GM21423 (cell line): Measurements from ENCODE around the gene FUT7.
A peak's percentile ranks its signal among the peaks of the same experiment; 100 is the strongest.
"Not testable (repeated sequence)": the region's sequence is repeated elsewhere in the genome, so short reads cannot be mapped to it uniquely, and the experiment has no call there.

Source experiments
- ATAC-seq: cut with Tn5 transposase; IDR thresholded peaks from one replicate; pipeline ENCODE4 v1.9.1; 2021; ENCODE audit warnings: mild to moderate bottlenecking, moderate library complexity; ENCODE audit not compliant: unreplicated experiment

Gene FUT7

DNA sequence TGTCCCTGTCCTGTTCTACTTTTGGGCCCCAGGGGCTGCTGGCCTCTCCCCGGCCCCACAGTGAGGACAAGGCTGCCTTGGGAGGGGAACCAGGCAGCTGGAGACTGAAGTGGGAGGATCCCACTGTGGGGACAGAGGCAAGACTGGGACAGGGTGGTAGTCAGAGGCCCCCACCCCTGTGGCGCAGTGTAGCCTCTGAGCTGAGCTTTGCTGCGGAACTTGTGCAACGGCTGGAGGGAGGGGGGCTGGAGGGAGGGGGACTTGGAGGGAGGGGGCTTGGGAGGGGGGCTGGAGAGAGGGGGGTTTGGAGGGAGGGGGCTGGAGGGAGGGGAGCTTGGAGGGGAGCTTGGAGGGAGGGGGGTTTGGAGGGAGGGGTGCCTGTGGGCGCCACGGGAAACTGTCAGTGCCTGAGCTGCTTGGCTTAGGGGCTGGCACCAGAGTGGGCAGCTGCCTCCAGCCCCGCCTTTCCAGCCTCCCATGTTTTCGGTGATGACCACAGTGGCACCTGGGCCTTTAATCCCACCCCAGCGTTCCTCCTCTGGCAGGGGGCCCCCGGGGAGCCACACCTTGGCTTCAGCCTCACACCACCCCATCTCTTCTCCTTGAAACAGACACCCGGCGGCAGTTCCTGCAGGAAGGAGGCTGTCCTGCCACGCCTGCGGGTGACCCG, 2.3 kb upstream of the FUT7 start:
- peak; percentile 4 for ATAC-seq

DNA sequence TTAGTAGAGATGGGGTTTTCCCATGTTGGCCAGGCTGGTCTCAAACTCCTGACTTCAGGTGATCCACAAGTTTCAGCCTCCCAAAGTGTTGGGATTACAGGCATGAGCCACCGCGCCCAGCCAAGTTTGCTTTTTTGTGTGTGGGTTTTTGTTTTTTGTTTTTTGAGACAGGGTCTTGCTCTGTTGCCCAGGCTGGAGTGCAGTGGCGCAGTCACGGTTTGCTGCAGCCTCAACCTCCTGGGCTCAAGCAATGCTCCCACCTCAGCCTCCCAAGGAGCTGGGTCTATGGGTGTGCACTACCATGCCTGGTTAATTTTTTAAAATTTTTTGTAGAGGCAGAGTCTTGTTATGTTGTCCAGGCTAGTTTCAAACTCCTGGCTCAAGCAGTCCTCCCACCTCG, 1.6 kb upstream of the FUT7 start:
- ATAC-seq = not testable (repeated sequence)

DNA sequence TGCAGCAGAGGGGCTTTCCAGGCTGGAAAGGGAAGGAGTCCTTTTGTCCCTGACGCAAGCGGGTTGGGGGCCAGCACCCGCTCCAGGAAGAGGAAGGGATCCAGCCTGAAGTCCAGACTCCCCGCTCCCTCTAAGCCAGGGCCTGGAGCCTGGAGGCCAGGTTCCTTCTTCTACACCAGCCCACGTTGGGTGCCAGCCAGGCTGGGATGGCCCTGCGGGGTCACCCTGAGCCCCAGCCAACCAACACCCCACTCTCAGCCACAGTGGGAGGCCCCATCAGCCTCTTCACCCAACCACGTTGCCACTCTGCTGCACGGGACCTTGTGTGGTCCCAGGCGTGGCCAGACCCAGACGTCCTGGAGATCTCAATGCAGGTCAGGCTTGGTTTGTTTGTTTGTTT, 970 bp upstream of the FUT7 start:
- ATAC-seq = no peak

DNA sequence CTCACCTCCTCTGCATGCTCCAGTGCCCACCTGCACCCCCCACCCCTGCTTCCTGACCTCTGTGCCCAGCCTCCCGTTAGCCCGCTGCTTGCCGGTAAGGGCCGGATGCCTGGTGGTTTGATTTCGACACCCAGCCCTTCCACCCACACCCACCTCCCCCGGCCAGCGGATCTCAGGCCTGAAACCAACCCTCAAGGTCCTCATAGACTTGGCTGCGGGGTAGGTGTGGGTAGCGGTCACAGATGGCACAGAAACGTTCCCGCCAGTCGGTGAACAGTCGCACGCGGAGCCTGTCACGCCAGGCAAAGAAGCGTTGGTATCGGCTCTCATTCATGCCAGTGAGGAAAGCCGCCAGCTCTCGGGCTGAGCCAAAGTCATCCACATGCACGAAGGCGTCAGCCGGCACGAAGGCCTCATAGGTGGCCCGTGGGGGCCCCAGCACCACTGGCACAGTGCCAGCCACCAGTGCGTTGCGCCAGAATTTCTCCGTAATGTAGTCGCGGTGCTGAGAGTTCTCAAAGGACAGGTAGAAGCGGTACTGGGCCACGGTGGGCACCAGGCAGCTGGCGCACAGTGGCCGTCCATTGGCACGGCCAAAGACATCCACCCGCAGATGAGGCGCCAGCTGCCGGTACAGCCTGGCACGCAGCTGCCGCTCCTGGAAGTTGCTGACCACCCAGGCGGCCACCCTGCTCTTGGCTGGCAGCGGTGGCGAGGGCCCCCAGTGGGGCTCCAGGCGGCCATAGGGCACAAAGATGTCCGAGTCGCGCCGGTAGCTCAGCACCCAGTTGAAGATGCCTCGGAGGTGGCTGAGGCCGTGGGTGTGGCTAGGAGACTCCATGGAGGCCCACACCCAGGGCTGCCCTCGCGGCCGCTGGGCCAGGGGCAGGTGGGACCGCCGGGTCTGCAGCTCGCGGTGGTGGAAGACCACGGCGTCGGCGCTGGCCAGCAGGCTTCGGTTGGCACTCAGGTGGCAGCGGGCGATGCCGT, 1.1 kb downstream of the FUT7 start:
- ATAC-seq = no peak

DNA sequence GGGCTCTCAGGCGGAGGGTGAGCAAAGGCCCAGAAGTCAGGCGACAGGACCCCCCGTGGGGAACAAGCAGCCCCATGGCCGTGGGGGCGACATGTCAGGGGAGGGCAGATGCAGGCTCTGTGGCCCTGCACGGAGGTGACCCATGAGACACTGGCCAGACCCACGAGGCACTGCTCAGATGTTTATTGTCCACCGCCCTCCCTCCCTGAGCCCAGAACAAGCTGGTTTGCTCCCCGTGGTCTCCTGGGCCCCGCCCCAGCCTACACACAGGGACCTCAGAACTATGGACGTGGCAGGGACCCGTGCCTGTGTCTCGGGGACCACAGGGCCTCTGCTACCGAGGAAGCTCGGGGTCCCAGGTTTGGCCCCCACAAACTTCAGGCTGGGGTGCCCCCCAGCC, 1.9 kb downstream of the FUT7 start:
- ATAC-seq = no peak

DNA sequence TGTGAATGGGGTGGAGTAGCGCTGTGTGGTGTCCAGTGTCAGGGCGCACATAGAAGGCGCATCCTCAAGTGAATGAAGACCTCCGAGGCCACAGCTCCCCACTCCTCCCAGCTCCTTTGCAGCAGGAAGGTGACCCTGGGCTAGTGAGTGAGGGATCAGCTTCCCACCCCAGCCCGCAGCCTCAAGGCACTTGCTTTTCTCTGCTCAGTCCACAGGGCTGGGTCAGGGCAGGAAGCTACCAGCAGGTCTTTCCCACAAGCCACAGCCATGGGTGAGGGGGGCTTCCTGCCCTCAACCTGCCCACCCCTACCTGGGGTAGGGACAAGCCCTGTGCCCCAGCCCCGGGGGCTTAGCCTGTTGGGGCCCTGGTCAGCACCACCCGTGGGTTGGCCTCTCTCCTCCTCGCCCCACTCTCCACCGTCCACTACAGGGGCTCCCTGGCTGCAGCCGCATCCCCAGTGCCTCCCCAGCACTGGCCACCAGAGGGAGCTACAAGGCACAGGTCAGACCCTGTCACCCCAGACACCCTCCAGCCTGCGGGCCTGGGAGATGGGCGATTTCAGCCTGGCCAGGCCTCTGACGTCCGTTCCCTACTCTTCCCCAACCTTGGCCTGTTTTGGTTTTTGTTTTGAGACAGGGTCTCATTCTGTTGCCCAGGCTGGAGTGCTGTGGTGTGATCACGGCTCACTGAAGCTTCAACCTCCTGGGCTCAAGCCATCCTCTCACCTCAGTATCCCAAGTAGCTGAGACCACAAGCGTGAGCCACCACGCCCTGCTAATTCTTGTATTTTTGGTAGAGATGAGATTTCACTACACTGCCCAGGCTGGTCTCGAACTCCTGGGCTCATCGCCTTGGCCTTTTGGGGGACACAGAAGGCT, 2.6 kb downstream of the FUT7 start:
- ATAC-seq = no peak

DNA sequence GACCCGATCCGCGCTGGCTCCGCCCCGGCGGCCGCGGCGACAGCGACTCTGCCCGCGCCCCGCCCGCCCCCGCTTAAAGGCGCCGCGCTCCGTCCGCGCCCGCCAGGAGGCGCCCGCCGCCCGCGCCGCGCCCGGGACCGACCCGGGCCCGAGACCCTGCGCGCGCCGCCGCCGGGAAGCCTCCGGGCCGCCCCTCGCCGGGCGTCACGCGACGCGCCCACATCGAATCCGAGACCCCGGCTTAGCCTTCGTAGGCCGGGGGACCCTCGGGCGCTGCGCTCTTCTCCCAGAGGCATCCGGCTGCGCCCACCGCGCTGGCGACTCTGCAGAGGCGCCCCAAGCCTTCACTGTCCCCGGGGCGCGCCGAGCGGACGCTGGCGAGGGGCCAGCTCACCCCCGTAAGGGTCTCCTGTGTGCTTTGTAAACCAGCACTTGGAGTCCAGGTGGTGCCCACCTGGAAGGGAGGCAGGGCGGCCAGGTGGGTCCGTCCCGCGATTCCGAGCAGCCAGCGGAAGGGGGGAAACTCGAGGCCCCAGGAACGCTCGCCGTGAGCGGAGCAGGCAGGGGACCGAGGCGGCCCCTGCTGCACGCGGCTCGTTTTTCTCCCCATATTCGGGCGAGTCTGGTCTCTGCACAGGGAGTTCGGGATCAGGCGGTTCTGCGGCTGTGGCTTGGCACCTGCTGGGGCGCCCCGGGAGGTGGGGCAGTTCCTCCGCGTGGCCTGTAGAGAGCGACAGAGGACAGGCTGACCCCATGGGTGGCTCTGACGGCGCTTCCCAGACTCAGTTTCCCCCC, 3.4 kb downstream of the FUT7 start:
- ATAC-seq = no peak

DNA sequence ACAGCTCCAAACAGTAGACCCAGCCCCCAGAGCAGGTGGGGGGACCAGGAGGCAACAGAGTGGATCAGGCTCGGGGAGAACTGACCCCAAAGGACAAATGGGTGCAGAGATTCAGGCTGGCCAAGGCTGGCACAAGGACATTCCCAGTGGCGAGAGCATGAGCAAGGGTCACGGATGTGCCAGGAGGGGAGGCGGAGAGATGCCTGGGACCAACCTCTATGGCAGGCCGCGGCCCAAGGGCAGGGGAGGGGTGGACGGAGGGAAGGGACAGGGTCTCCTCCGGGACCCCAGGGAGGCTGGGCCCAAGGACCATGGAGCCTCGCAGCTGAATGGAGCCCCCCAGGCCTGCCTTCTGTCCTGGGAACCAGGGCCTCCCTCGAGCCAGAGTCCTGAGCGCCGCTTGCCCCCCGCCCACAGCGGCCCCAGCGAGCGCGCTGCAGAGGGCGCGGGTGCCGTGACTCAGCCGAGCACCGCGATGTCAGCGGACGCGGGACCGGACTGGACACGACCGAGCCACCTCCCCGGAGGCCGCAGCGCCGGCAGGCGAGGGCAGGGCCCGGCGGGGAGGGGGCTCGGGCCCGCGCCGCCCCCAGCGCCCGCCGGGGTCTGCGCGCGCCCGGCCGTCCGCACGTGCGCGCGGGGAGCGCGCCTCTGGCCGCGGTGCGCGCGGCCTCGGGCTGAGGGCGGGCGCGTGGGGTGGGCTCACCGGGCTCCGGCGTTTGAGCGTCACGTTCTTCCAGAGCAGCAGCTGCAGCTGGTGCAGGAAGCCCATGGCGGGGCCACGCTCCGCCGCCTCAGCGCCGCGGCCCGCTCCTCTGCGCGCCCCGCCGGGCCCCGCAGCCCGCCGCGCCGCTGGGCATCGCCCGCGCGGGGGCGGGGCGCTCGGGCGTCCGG, 4.3 kb downstream of the FUT7 start, which contains the start of gene ABCA2:
Gene ABCA2, minus strand, starts transcription at position 869 of the 894 bp plus-strand sequence. Its CDS starts 97 bp downstream, at position 772.
- ATAC-seq = no peak

DNA sequence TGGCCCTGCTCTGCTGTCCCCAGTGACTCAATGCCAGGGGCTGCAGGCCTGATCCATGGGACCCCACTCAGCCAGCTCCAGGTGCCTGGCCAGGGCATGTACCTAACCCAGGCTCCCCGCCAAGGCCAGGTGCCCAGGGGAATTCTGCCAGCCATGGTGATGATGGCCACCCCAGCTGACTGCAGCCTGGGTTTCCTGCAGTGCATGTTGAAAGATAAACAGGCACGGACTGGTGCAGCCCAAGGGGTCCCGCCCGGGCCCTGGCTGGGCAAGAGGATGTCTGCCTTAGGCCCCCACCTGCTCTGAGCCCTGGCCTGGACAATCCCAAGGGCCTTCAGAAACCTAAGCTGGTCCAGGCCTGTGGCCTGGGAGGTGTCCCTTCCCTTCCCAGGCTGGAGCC, 5.1 kb downstream of the FUT7 start:
- ATAC-seq = no peak

DNA sequence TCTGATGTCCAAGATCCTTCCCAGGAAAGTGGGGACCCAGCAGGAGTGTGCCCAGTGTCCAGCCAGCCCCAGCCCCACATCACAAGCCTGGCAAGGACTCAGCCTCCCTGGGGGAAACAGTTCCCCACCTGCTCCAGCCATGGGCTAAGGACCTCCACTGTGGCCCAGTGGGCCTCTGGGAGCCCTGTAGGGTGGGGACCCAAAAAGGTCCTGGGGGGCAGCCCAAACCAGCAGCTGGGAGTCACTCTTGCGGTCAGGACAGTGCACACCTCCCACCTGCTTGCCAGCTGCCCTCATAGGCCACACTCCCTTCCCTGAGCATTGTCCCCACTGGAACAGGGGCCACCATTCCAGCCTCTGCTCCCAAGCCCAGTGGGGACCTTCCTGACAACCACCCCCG, 5.5 kb downstream of the FUT7 start:
- ATAC-seq = no peak

DNA sequence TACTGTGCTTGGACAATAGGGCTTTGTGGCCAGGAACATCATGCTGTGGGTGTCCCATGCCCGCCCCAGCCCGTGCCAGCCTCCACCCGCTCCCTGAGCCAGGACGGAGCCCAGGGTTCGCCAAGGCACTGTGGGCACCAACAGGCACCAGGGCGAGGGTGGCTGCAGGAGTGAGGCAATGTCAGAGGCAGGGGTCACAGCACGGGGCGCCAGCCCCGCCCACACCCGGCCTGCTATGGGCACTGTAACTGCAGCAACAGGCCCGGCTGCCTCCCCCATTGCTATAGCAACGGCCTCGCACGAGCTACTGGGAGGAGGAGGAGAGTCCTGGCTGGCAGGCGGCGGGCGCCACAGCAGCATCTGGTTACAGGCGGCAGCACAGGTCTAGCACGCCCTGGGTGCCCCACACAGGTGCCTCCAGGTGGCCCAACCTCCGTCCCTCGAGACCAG, 6.3 kb downstream of the FUT7 start:
- no peak for ATAC-seq

DNA sequence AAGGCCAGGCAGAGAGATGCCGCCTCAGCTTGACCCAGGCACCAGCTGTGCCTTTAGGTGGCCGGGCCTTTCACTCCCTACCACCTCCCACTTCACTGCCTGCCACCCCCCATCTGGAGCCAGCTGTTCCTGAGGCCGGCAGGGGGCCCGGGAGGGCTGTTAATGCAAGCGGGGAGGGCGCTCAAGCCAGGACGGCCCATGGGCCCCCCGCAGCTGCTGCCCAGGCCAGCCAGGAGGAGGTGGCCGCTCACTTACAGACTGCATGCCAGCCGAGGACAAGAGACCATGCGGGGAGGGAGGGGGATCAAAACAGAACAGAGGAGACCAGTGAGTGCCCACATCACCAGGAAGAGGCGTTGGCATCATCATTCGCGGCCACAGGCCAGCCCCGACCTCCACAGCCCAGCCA, 8.3 kb downstream of the FUT7 start:
- ATAC-seq = no peak

DNA sequence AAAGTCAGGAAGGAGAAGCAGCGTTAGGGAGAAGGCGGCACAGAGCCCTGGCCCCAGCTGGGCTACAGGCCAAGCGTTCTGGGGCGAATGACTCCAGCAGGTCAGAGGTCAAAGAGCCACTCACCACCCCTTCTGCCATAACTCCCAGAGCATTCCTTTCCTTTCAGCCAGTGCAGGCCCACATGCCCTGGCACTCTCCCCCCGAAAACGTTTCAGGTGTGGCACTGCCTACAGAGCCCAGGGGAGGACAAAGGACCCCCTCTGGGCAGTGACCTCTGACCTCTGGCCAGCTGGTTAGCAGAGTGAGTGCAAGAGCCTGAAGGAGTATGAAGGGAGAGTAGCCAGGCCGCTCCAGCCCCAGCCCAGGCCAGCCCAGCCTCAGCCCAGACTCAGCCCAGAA, 8.7 kb downstream of the FUT7 start:
- no peak for ATAC-seq

DNA sequence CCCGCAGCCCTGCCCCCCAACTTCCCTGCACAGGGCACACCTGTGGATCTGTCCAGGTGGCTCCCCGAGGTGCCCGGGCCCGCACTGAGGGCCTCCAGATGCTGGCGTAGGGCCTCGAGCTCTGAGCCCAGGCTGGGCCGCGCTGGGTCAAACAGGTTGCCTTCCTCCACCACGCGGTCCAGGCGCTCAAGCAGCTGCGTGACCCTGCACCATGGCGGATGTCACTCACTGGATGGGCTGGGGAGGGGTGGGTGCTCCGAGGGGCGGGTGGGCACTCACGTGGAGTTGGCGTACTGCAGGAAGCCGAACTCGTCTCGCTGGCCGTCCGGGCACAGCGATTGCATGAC, 9.3 kb downstream of the FUT7 start:
- no peak for ATAC-seq

DNA sequence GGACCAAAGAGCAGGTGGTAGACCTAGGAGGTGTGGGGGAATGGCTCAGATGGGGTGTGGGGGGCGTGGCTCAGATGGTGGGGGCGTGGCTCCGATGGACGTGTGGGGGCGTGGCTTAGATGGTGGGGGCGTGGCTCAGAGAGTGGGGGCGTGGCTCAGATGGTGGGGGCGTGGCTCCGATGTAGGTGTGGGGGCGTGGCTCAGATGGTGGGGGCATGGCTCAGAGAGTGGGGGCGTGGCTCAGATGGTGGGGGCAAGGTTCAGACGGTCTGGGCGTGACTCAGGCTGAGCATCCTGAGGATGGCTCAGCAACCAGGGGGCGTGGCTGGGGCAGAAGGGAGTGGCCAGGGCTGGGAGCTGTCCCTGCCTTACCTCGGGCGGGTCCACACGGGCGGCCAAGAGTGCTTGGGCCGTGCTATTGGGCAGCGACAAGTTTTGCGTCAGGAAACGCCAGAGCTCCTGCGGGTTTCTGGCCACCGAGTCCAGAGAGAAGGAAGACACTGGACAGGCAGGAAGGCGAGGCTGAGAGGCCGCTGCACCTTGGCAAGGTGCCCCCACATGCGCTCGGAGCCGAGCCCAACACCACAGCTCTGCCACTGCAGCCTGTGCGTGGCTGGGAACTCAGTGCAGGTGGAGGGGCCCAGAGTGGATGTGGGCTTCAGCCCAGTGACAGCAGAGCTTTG, 9.8 kb downstream of the FUT7 start:
- ATAC-seq = no peak

DNA sequence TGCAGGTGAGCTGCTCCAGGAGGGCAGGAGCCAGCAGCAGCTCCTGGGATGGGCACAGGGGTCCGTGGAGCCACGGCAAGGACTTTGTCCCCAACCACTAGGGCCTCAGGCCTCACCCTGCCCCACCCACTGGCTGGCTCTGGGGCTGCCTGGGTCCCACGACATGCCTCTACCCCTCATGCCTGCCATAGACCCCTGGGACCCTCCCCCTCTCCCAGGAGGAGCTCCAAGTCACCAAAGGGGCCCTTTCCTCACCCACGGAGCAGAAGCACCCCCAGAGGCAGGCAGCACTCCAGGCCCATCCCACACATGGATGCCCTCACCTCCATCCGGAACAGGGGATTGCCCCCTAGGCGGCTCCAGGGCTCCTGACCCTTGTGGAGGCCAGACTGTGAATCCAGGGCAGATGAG, 10.3 kb downstream of the FUT7 start:
- ATAC-seq = no peak

DNA sequence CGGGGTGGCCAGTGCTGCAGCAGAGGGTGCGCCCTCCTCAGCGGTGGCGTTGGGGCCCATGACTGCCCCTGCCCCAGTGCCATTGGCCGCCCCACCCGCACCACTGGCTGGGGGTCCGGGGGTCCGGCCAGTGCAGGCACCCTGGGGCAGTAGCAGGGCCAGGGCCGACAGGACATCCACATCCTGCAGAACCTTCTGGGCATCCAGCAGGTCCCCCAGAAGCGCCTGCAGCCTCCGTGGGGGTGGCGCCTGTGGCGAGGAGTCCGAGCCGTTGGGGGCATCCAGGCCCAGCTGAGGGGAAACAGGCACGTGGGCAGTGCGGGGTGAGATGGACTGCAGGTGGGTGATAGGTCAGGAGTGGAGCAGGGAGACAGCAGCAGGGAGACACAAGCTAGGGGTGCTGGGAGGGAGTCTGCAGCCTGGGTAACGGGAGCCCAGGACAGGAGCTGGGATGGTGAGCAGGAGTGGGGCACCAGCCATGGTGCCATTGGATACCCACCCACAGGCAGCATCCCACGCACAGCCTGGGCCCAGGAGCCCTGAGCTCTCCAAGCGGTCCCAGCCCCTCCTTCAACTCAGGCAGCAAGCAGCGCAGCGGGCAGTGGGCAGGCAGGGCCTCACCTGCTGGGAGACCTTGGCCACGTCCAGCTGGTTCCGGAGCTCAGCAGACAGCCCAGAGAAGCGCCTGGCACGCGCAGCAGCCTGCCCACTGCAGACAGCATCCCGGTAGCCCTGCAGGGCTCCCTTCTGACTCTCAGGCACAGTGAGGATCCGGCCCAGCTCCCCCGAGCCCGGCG, 10.9 kb downstream of the FUT7 start:
- no peak for ATAC-seq
